HT1080 (cell line): ENCODE data around the gene BCAP31. TPM values are rescaled to one million over a fixed set of nuclear protein-coding genes. Genes with fewer than 3 reads are reported as not detected.

Source experiments
- DNase-seq: peaks from one replicate; pipeline ENCODE4 v3.0.0-alpha.2; 2015; ENCODE audit warnings: low read depth
- polyA plus RNA-seq, 2 experiments: library from polyadenylated mRNA; depleted of rRNA; stranded (reverse); fragments of >200 nt; gene quantifications; 2 replicates each; pipeline ENCODE4 v1.2.3, GENCODE V29; 2015
- total RNA-seq: library from RNA; depleted of rRNA; stranded (reverse); fragments of >200 nt; shearing (Covaris generic); gene quantifications from 2 replicates; pipeline ENCODE4 v1.2.3, GENCODE V29; 2014; rRNA removed

The BCAP31 gene
- total RNA-seq = 197 and 234 TPM in 2 replicates
- polyA plus RNA-seq (2015; cell fraction: cytosol; rRNA removed) = 283 and 322 TPM in 2 replicates
- 174 and 261 TPM in 2 replicates for polyA plus RNA-seq (2015; cell fraction: nucleus; rRNA removed)

- peak; percentile 80 for DNase-seq
These were observed at the start of gene BCAP31, which contains the start of gene ABCD1 for GRCh38 chrX:153724252-153725038. BCAP31 (minus strand) TSS chrX:153724387; CDS start chrX:153723244, 1,143 bp downstream. ABCD1 (plus strand) TSS chrX:153724856; CDS start chrX:153725267, 411 bp downstream.

- no peak for DNase-seq
These were observed 49.0 kb upstream of the BCAP31 start for GRCh38 chrX:153773218-153773611.

- no peak for DNase-seq
These were observed 48.4 kb upstream of the BCAP31 start for GRCh38 chrX:153772316-153773217.

GRCh38 chrX:153771415-153772315 is 47.5 kb upstream of the BCAP31 start:
- DNase-seq = no peak

- DNase-seq = no peak
These were observed 46.6 kb upstream of the BCAP31 start for GRCh38 chrX:153770601-153771414.

- no peak for DNase-seq
These were observed 45.8 kb upstream of the BCAP31 start for GRCh38 chrX:153769865-153770600.

- no peak for DNase-seq
These were observed 45.1 kb upstream of the BCAP31 start for GRCh38 chrX:153769158-153769864.

GRCh38 chrX:153768311-153769157 is 44.3 kb upstream of the BCAP31 start:
- DNase-seq = no peak

GRCh38 chrX:153767674-153768055 is 43.5 kb upstream of the BCAP31 start:
- no peak for DNase-seq

- DNase-seq = no peak
These were observed 42.9 kb upstream of the BCAP31 start for GRCh38 chrX:153766871-153767673.

- peak; percentile 77 for DNase-seq
These were observed 42.1 kb upstream of the BCAP31 start for GRCh38 chrX:153766098-153766817.

GRCh38 chrX:153765138-153766079 is 41.2 kb upstream of the BCAP31 start:
- DNase-seq = peak; percentile 23

GRCh38 chrX:153764786-153765137 is 40.6 kb upstream of the BCAP31 start:
- no peak for DNase-seq

- peak; percentile 69 for DNase-seq
These were observed 40.0 kb upstream of the BCAP31 start, which contains the start of gene PLXNB3 for GRCh38 chrX:153763989-153764755. PLXNB3 (plus strand) TSS chrX:153764249; CDS start chrX:153765536, 1,287 bp downstream.
